Loucy (cell line): Measurements from ENCODE around the gene CD248.

Source experiments
- EZH2phosphoT487 ChIP-seq: fragments of 200-600 bp; IDR thresholded peaks from 2 replicates; pipeline ENCODE4 v1.6.1; 2018; ENCODE audit warnings: antibody characterized with exemption, mild to moderate bottlenecking, moderate library complexity, borderline replicate concordance
- TF ChIP-seq, protein P1 (sequence below): fragments of 200-600 bp; sonication (generic); conservative IDR thresholded peaks from 2 replicates; pipeline ENCODE4 v1.5.1; 2014; ENCODE audit warnings: mild to moderate bottlenecking, antibody characterized with exemption, low read length

DNA sequence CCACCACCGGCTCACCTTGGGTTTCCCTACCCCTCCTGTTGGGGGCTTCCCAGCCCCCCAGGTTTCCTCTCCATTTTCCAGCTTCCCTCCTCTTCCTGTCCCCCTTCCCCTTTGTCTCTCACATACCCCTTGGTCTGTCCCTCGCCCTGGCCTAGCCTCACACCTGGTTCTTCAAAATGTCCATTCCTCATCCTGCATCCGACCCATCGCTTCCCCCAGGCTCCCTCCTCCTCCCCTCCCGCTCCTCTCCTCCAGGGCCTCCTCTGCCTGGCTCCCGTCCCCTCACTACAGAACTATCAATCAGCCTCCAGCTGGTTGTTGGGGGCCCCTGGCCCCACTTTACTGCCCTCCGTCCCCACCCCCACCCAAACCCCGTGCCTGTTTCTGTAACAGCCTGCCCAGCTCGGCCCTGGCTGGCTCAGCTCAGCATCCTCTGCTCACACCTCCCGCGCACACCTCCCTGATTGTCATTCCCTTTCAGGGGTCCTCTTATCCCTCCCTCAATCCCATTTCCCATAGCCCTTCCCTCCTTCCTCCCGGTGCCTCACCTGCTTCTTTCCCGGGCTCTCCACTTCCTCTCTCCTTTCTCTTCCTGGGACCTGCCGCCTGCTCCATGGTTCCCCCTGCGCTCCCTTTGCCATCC is 37.6 kb downstream of the CD248 start:
- TF ChIP-seq, protein P1, sequence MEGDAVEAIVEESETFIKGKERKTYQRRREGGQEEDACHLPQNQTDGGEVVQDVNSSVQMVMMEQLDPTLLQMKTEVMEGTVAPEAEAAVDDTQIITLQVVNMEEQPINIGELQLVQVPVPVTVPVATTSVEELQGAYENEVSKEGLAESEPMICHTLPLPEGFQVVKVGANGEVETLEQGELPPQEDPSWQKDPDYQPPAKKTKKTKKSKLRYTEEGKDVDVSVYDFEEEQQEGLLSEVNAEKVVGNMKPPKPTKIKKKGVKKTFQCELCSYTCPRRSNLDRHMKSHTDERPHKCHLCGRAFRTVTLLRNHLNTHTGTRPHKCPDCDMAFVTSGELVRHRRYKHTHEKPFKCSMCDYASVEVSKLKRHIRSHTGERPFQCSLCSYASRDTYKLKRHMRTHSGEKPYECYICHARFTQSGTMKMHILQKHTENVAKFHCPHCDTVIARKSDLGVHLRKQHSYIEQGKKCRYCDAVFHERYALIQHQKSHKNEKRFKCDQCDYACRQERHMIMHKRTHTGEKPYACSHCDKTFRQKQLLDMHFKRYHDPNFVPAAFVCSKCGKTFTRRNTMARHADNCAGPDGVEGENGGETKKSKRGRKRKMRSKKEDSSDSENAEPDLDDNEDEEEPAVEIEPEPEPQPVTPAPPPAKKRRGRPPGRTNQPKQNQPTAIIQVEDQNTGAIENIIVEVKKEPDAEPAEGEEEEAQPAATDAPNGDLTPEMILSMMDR, result no peak
- TF ChIP-seq EZH2phosphoT487, result no peak
